ENCODE results near the gene CLASRP. TPM values are rescaled to one million over a fixed set of nuclear protein-coding genes. Genes with fewer than 3 reads are reported as not detected.

CLASRP gene
- total and polyA plus RNA-seq, 2 of the 8 experiments (the other 6 are each of a cell fraction or from before 2014, with no cell fraction given): 22.3 to 71.7 TPM

DNA sequence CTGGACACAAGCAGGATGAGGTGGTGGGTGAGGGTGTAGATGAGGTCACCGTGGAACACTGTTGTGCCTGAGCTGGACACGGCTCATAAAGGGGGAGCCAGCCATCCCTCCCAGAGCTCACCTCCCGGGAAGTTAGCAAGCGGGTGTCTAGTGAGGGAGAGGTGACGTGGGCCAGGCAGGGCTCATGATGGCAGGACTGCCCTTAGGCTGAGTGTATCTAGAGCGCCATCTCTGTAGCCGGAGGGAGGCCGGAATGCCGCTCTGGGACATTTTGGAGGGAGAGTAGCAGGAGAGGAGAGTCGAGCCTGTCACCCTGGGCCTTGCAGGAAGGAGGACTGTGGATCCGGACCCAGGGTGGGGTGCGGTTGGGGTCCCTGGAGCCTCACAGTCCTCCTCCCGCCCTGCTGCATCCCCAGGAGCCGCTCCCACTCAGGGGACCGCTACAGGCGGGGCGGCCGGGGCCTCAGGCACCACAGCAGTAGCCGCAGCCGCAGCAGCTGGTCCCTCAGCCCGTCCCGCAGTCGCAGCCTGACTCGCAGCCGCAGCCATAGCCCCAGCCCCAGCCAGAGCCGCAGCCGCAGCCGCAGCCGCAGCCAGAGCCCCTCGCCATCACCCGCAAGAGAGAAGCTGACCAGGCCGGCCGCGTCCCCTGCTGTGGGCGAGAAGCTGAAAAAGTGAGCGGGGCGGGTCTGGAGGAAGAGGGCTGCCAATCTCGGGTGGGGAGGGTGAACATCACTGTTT is 28.2 kb downstream of the CLASRP start (continued):
- no peak for TF ChIP-seq RNF2 (IDR thresholded peaks at IDR 0.05; ENCODE audit: borderline replicate concordance, low read depth, low read length, missing control alignments, poor library complexity, severe bottlenecking)

All from H1 (cell line).